MM.1S (cell line): Measurements from ENCODE around the gene FAM131C.

Source experiments
- CTCF ChIP-seq: fragments of 300-600 bp; sonication (generic); IDR thresholded peaks from 2 replicates; pipeline ENCODE4 v1.5.1; 2016; ENCODE audit warnings: antibody characterized with exemption, low read length, mixed read lengths
- EZH2 ChIP-seq: fragments of 300-600 bp; sonication (generic); optimal IDR thresholded peaks from 2 replicates; pipeline ENCODE3; 2017; ENCODE audit warnings: low read depth, mild to moderate bottlenecking, antibody characterized with exemption, low read length, mixed read lengths
- EZH2phosphoT487 ChIP-seq: fragments of 300-600 bp; sonication (generic); IDR thresholded peaks from 2 replicates; pipeline ENCODE4 v1.6.1; 2018; ENCODE audit warnings: antibody characterized with exemption, low read length

- no peak for TF ChIP-seq CTCF
- TF ChIP-seq EZH2: no peak
- no peak for TF ChIP-seq EZH2phosphoT487
Measured at GRCh38 chr1:16038620-16038912, 34.9 kb downstream of the FAM131C start.
